Glomerular endothelial cell (primary cell): ENCODE results near the gene GRIK5. TPM values are rescaled to one million over a fixed set of nuclear protein-coding genes. Genes with fewer than 3 reads are reported as not detected.
"Not testable (repeated sequence)": the region's sequence is repeated elsewhere in the genome, so short reads cannot be mapped to it uniquely, and the experiment has no call there.

Source experiments
- DNase-seq: peaks from one replicate; pipeline ENCODE4 v3.0.0-alpha.2; 2011; ENCODE audit warnings: low read depth, low spot score; ENCODE audit errors: extremely low read depth
- total RNA-seq: library from RNA; depleted of rRNA; stranded (reverse); fragments of >200 nt; gene quantifications from 2 replicates; pipeline ENCODE4 v1.2.3, GENCODE V29; 2015

GRIK5 gene
- total RNA-seq, 1 donor from 2014 or later = 0.23 TPM

DNA sequence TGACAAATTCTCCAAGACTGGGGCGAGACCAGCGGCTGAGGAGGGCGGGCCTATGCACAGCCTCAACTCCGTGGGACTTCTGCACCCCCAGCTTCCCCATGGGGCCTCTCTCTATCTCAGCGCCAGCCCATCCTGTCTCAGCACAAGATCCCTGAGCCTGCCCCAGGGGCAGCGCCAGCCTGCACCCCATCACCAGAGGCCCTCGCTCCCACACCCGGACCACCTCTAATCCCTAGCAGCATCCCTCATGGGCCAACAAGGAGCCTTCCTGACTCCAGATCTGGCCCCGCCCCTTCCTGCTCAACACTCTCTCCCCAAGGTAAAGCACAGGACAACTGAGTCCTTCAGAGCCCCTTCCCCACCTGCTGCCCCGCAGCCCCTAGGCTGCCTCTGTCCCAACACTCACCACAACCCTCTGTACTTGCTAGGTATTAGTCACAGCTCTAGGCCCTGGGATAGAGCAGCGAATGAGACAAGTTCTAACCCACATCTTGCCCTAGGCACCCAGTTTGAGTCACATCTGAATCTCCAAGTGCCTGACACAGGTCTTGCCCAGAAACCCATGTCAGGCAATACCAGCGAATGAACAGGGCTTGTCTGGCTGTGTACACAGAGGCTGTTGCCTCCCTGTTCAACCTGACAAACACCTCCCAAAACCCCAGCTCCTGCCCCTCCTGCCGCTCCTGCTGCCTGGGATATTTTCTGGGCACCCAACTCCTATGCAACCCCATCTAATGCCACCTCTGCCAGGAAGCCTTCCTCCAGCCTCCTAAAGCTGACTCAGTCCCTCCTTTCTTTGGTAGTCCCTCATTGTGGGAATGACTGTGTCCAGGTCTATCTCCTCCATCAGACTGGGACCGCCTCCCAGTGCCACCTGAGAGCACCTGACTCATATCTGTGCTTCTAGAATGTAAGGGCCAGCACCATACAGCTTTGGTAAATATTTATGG, 18.6 kb downstream of the GRIK5 start:
- no peak for DNase-seq

DNA sequence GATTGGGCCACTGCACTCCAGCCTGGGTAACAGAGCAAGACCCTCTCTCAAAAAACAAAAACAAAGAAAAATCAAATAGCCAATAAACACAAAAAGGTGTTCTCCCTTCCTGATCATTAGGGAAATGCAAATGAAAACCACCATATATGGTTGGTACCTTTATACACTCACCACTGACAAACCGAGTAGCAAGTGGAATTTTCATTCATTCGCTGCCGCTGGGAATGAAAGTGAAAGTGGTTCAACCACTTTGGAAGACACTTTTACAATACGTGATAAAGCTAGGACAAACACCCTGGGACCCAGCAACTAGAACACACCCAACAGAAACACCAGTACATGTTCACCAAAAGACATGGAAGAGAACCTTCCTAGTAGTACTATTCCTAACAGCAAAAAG, 21.0 kb downstream of the GRIK5 start:
- no peak for DNase-seq

- DNase-seq = no peak
These were observed 24.4 kb downstream of the GRIK5 start for GRCh38 chr19:42045575-42045974.

DNA sequence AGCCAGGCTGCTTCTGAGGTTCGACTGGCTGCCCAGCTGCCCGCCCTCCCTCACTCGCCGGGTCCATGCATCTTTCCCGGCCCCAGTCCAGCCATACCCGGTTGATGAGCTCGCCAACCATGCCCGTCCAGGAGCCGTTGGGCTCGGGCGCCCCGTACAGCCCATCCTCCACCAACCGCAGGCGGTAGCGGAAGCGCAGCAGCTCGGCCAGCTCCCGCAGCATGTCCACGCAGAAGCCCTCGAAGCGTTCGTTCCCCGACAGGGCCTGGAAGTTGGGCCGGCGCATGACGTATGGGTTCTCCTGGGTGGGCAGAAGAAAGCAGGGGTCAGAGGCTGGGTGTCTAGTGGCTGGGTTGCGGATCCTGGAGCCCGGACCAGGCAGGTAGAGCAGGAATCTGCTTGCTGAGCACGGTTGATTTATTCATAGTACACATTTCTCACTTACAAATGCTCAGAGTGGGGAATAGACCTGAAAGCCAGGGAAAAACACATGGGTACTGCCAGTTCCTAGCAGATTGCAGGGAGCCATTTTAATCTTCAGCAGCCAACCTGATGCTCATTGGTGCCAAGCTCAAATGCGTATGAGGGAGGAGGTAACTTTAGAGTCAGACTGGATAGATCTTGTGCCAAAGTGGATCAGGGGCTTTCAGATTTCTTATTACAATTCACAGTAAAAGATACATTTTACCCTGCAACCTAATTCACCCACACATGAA, 27.4 kb downstream of the GRIK5 start:
- no peak for DNase-seq

- DNase-seq = not testable (repeated sequence)
These were observed 29.5 kb downstream of the GRIK5 start for GRCh38 chr19:42040491-42040890.

GRCh38 chr19:42040031-42040430, 30.0 kb downstream of the GRIK5 start:
- no peak for DNase-seq

DNA sequence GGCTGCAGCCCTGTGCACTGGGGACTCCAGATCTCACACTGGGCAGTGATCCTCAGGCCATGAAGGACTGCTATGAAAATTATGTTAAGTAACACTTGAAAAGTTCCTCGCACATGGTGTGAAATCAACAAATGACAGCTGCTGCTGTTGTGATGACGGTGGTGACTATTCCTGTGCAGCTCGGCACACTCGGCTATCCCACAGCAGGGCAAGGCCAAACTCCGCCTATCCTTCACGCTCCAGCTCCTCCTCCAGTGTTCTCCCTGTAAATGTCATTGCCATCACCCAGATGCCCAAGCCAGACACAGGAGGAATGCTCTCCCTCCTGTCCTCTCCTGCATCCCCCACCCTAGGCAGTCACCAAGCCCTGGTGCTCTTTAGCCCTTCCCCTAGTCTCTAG, 31.3 kb downstream of the GRIK5 start:
- no peak for DNase-seq

- no peak for DNase-seq
These were observed 32.4 kb downstream of the GRIK5 start for GRCh38 chr19:42037649-42038048.

GRCh38 chr19:42034640-42035391, 35.2 kb downstream of the GRIK5 start:
- DNase-seq = peak; percentile 16

- DNase-seq = no peak
These were observed 36.6 kb downstream of the GRIK5 start for GRCh38 chr19:42033413-42033812.

DNA sequence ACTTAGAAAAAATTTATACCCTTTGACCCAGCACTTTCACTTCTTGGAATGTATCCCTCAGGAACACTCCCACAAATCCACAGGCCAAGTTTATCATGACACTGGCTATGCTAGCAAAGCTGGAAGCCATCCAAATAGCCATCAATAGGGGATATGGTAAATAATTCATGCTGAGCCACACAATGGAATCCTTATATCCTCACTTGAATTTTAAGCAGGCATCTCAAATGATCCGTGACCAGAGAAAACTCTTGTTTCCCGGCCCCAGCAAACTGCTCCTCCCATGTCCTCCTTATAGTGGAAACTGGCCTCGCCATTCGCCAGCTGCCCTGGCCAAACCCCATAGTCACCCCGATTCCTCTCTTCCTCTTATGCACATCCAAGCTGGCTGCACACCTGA, 37.6 kb downstream of the GRIK5 start:
- DNase-seq = no peak

DNA sequence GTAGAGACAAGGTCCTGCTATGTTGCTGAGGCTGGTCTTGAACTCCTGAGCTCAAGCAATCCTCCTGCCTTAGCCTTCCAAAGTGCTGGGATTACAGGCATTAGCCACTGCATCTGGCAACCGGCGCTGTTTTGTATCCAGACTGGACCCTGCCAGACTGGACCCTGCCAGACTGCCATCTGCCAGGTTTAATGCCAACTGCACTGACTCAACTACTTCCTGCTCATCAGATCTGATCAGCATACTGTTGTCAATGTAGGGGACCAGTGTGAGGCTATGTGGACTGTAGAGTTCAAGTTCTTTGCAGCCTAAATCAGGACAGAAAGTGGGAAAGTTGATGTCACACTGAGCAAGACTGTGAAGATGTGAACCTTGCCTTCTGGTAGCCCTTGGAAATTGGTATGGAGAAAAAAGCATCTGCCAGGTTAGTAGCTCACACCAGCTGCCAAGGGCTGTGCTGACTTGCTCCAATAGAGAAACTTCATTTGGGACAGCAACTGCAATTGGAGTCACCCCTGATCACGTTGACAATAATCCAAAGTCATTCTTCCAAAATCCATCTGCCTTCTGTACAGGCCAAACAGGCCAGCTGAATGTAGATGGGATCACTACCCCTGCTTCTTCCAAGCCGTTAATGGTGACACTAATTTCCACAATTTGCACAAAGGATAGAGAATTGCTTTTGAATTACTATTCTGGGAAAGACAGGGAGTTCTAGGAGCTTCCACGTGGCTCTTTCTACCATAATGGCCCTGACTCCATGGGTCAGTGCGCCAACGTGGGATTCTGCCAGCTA, 39.2 kb downstream of the GRIK5 start:
- no peak for DNase-seq

GRCh38 chr19:42028304-42029216, 41.4 kb downstream of the GRIK5 start:
- no peak for DNase-seq

GRCh38 chr19:42024622-42025111, 45.3 kb downstream of the GRIK5 start:
- no peak for DNase-seq

DNA sequence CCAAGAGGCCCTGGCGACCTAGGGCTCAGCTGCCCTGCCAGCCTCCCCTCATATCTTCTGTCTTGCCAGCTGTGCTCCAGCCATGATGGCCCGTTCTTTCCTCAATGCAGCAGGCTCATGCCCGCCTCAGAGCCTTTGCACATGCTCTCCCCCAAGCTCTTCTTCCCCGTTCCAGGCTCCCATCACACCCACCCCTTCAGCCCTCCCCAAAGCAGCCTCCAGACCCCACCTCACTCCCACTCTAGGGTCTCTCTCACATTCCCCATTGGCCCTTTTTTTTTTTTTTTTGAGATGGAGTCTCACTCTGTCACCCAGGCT, 46.1 kb downstream of the GRIK5 start:
- DNase-seq = no peak

DNA sequence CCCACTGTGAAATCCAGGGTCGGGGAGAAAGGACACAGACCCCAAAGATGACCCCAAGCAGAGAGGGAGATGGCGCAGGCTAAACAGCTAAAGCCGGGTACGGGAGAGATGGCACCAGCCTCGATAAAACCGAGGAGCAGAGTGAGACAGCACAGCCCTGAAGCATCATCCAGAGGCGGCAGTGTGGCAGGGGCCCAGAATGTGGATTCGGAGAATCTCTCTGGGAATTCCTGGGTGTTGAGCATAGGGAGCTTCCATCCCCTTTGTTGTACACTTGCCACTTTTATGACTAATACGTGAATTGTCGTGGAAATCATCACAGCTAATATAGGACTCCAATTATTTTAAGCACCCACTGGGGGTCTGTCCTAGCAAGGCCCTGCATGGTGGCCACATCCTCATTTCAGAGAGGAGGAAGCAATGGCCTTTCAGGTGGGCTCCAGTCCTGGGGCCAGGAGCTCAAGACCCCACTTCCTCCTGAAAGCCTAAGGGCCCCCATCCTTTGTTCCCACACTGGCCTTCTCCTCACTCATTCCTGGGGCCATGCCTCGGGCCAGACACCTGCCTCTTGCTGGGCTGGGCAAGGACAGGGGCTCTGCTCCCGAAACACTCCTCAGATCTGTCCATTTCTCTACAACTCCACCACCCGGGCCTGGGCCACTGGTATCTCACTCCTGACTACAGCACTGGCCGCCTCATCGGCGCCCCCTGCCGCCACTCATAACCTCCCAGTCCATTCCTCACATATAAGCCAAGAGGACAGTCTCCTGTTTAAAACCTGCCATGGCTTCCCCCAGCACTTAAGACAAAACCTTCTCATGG, 46.7 kb downstream of the GRIK5 start:
- no peak for DNase-seq

DNA sequence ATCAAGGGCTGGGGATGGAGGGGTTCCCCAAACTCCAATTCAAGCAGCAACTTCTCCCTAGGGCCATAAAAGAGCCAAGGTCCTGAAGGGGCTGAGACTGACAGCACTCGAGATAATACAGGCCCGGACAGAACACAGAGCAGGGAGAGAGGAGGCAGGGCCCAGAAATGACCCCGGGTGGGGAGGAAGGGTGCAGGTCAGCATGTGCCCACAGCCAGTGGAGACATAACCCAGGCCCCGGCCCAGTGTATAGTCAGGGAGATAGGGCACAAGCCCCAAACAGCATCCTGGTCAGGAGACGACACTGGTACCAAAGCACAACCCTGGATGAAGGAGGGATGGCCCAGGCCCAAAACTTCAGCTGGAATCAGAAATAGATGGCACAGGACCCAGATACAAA, 47.4 kb downstream of the GRIK5 start:
- no peak for DNase-seq

DNA sequence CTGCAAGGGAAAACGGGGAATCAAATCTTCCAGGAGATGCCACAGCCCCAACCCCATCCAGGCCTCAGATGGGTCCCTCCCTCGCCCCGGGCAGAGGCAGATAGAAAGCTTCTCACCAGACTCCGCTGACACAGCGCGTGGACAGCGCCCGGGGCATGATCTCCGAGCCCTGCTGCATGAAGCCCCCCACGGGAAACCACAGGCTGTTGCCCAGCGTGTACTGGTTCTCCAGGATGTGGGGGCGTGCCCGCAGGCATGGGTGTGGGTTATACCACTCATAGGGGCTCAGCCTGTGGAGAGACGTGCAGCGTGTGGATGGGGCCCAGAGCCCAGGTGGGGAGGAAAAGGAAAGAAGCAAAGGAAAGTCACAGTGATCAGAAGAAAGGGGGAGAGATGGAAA, 48.8 kb downstream of the GRIK5 start:
- no peak for DNase-seq
